HL-60/S4 treated with phorbol 12-myristate 13-acetate at 8.2 ng/mL for 4 days and 3 days (cell line): ENCODE data around the gene CDC42BPB.

Experiments
- in situ Hi-C: fragments of 300-500 bp; cut with MboI; formaldehyde crosslinking; loops from 2 replicates; pipeline ENCODE4 v1.15.0; 2022; ENCODE audit warnings: low sequenced_read_pairs

CDC42BPB gene

DNA sequence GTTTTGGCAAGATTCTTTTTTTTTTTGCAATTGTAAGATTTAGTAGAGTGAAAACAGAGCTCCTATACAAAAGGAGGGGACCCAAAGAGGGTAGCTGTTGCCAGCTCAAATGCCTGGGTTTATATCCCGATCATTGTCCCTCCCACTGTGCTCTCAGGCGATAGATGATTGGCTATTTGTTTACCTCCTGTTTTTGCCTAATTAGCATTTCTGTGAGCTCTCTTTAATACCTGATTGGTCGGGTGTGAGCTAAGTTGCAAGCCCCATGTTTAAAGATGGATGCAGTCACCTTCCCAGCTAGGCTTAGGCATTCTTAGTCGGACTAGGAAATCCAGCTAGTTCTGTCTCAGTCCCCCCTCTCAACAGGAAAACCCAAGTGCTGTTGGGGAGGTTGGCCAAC, 39.0 kb upstream of the CDC42BPB start:
- in situ Hi-C loops = no loop called here

DNA sequence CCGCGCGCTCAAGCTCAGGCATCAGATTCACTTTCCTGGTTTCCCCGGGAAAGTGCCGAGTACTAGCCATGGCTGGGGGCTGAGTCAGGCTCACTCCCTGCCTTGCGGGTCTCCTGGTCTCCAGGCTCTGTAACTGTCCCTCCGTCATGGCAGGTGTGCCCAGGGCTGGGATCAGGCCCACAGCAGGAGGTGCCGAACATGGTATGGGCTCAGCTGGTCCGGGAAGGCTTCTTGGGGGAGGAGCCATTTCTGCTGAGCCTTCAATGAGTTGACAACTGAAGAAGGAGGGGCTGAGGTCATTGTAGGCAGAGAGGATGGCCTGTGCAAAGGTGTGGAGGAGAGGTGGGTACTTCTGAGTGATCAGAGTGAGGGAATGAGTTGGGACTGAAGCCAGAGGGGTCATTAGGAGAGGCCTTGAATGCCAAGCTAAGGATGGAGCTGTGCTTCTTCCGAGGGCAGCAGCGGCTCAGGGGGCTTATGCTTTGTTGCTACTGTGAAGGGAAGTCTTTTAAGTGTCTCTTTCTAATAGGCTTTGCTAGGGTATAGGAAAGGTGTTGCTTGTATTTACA, 37.9 kb upstream of the CDC42BPB start:
- in situ Hi-C loops = no loop called here

DNA sequence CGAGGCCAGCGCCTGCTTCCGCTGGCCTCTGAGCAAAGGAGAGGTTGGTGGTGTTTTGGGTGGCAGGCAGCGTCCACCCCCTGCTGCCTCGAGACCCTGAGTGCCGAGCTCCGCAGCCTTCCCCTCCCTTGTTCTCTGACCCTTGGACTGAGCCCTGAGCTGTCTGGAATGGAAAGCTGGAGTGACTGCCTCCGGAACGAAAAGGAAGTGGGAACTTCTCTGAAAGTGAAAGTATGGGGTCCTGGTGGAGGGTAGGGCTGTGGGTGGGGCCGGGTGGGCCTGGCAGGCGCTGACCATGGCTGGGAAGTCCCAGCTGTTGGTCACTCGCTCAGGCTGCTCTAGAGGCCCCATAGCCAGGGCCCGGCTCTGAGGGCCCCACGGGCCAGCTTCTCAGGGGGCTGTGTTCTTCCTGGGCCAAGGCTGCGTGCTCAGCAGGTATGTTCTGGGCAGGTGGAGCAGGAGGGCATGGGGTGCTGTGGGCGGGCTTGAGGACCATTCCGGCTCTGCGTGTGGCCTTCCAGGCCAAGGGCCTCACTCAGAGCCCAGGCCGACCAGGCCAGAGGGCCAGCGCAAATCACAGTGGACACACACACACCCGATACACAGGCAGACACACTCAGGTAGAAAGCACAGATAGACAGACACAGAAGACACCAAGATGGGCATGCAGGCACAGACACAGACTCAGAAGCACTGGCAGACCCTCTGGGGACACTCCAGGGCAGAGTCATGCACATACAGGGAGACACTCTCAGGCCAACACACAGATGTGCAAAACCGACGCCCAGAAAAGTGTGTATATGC, 37.3 kb upstream of the CDC42BPB start, which contains the start of gene EXOC3L4:
Gene EXOC3L4 (plus strand): TSS at position 320 of the 804 bp plus-strand sequence. CDS start 5,495 bp downstream, outside the sequence.
- in situ Hi-C loops = no loop called here

DNA sequence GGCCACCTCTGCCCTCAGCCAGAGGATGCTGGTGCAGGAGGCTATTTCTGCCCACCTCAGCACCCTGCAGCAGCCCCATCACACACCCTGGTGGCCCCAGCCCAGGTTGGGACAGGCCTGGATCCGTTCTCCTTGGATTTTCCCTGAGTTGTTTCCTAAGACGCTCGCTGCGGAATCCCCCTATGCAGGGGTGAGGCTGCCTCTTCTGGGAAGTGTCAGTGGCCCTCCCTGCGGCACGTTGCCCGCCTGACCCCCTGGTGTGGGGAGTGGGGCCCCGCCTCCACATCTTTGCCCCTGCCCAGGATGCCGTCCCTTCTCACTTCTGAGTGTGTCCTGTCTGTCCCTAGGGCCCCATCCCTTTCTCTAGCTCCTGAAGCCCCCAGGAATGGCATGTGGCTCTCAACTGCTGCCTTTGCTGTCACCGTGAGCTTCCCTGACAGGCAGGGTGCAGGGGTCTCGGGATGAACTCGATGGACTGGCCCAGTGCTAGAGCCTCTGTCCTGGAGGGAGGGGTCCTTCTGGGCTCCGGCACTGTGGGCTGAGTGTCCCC, 36.6 kb upstream of the CDC42BPB start:
- in situ Hi-C loops = no loop called here

GRCh38 chr14:103091883-103092222, 34.5 kb upstream of the CDC42BPB start:
- in situ Hi-C loops = no loop called here

DNA sequence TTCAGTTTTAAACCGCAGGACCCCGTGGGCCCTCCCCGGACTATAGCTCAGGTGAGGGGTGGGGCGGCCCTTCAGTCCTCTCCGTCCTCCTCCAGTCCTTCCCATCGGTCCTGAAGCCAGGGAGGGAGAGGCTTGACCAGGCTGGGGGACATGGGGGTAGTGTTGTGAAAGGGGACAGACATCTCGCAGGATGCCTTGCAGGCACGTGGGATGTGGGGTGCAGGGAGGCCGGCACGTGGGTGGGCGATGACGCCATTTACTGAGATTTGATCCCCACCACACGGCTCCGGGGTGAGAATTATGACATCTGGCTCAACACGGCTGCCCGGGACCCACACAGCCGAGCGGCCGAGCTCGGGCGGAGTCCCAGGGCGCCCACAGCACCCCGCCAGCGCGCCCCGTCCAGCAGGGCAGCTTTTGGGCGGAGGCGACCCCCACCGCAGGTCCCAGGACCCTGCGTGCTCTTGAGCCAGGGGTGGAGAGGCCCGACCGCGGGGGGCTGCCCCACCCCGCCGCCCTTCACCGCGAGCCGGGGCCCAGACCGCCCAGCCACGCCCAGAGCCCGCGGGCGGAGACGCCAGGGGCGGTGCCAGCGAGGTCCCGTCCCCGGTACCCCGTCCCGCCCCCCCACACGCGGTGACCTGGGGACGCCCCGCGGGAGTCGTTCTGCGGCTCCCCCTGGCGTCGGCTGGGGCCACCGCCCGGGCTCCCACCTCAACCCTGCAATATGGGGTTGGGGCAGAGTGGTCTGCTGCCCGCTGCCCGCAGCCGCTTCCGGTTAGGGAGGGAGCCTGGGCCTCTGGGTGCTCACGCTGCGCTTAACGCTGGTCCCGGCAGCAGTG, 33.9 kb upstream of the CDC42BPB start:
- in situ Hi-C loops = no loop called here

DNA sequence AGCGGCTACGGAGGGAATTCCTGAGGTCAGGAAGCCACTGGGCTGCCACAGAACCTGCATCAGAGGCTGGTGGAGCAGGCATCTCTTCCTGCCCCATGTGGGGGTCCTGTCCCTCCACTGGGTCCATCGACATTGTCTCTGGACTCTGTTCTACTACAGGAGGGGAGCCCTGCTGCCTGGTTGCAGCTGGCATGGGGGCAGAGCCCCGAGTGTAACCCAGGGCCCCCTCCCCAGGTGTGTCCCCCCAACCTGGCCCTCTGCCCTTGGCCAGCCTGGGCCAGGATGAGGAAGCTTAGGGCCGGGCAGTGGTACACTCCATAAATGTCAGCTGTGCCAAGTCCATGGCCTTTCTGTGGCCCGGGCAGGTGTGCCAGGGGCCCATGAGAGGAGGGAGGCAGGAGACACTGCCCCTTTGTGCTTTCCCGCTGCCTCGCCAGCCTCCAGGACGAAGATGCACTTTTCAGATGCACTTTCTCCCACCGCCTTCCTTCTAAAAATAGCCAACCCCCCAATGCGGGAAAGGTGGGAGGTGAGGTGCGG, 33.2 kb upstream of the CDC42BPB start:
- in situ Hi-C loops = no loop called here

DNA sequence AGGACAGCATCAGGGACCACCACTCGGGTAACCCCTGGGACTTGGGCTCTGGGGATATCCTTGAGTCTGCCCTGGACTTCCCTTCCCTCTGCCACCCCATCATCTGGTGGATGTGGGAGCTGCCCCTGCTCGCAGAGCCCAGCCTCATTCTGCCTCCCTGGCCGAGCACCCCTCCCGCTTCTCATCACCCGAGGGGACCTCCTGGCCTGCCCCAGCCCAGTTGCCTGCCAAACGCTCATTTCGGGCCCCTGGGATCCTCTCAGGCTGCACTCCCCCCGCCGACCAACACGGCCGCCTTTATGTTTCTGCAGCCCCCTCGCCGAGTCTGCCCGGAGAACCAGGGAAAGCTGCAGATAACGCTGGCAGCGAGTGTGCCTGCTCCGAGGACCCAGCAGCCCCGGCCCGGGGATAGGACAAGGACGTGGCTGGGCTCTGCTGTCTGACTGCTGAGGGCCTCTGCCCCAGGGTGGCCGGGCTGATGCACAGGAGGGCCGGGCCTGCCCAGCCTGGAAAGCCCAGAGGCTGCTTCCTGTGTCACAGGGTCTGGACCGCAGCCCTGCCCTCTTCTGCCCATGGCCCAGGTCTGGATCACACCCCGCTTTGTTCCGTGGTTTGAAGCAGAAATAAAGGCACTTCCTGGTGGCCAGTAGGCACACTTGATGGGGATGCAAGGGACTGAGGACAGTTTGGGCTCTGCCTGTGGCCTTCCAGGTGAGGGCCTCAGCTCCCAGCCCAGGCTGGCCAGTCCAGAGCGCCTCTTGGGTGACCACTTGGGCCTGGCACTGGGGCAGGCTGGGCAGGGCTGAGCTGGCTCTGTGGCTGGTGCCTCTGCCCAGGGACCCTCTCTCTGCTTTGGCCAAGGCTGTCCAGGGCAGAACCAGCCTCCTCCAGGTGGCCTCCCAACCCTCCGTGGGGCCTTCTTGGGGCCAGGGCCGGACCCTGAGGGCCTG, 32.3 kb upstream of the CDC42BPB start:
- in situ Hi-C loops = loop anchor here (10.0 kb wide), 1 partner anchor 205 kb away; no protein-coding TSS in a partner anchor

DNA sequence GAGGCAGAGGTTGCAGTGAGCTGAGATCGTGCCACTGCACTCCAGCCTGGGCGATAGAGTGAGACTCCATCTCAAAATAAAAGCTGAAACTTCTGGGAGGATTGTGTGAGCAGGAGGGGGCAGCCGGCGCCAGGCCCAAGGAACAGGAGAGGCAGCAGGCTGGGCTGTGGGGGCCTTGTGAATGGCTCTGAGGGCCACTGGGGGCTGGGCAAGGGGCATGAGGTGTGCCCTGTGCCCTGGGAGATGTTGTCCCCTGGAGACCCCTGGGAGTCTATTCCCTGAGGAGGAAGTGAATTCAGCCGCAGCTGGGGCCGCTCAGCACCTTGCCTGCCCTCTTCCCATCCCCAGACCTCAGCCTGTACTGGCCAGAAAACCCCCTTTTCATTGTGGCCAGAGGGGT, 31.6 kb upstream of the CDC42BPB start:
- in situ Hi-C loops = loop anchor here (10.0 kb wide), 1 partner anchor 206 kb away; no protein-coding TSS in a partner anchor

GRCh38 chr14:103087343-103087835, 30.0 kb upstream of the CDC42BPB start:
- in situ Hi-C loops = loop anchor here (10.0 kb wide), 1 partner anchor 207 kb away; no protein-coding TSS in a partner anchor

GRCh38 chr14:103086771-103087342, 29.5 kb upstream of the CDC42BPB start:
- in situ Hi-C loops = loop anchor here (10.0 kb wide), 1 partner anchor 208 kb away; no protein-coding TSS in a partner anchor

GRCh38 chr14:103085106-103086091, 28.1 kb upstream of the CDC42BPB start:
- in situ Hi-C loops = loop anchor here (10.0 kb wide), 1 partner anchor 209 kb away; no protein-coding TSS in a partner anchor

- in situ Hi-C loops = loop anchor here (10.0 kb wide), 1 partner anchor 211 kb away; no protein-coding TSS in a partner anchor
Observed at GRCh38 chr14:103084021-103084919, 26.9 kb upstream of the CDC42BPB start, which contains the start of gene LBHD2. Gene LBHD2, plus strand, starts transcription at chr14:103084210. Its CDS starts 1,803 bp downstream, at chr14:103086013.

DNA sequence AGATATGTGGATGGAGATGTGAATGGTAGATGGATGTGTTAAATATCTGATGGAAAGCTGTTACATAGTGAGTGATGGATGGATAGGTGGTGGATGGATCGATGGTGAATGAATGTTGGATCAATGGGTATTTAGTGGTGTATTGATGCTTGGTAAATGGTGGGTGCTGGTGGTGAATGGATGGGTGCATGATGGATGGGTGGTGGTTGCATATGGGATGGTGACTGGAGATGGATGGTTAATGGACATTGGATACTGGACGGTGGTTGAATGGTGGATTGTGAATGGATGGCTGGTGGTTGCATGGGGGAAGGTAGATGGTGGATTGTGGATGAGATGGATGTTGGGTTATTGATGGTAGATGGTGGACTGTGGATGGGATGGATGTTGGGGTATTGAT, 24.6 kb upstream of the CDC42BPB start:
- in situ Hi-C loops = loop anchor here (10.0 kb wide), 1 partner anchor 213 kb away; no protein-coding TSS in a partner anchor

DNA sequence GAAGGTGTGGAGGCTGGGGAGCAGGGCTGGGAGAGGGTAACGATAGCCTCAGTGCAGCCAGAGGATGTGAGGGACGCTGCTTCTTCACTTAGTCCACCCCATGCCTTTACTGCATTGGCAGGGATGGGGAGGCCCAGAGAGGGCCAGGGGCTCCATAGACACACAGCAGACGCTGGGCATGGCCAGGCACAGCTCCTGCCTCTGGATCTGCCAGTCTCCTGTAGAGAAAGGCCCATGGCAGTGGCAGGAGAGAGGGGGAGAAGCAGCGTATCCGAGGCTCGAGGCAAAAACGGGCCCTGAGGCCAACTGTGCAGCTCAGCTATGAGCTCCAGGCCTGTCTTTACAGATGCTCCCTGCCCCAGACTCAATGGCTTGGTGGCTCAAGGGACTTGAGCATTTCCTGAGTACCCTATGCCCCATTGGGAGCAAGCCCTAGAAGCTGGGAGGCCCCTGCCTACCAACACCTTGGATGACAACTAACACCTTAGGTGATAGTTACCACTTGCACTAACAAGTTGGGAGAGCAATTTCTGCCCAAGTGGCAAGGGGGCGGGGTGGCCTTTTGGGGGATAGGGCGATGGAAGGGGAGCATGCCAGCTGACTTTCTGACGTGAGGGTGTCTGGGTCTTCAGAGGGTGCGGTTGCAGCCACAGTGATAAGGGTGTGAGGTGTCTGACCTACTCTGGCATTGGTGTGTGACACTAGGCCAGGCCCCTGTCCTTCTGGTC, 21.7 kb upstream of the CDC42BPB start:
- in situ Hi-C loops = no loop called here

GRCh38 chr14:103078420-103078749, 21.0 kb upstream of the CDC42BPB start:
- in situ Hi-C loops = no loop called here
